ENCODE data around the gene DNAJB6. TPM values are rescaled to one million over a fixed set of nuclear protein-coding genes. Genes with fewer than 3 reads are reported as not detected.

DNAJB6 gene
- total RNA-seq, 2 donors from 2014 or later, result 78.0 to 81.8 TPM

DNA sequence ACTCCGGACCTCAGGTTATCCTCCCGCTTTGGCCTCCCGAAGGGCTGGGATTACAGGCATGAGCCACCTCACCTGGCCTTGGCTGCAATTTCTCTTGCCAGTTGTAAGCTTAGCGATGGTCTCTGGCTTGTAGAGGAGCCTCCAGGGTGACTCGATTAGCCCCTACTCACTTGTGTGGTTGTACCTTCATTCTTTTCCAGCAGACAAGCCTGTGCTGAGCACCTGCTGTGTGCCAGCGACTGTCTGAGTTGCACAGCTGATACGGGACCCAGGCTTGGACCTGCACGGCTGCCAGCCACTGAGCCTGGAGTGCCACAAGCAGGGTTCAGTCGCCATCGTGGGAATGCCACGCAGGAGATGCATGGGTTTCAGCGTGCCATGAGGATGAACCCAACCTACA lies 42.0 kb upstream of the DNAJB6 start:
- Histone ChIP-seq H3K4me3 (no peak overlapping the region), H3K4me1 (no peaks in the 10 kb centered on the region), H3K36me3 (no peaks in the 10 kb centered on the region), H3K9me3 (no peaks in the 10 kb centered on the region), H3K27me3 (no peaks in the 10 kb centered on the region), H3K9ac (ENCODE audit: low read depth in 2 of 2, low read length in 2 of 2) (no peak overlapping the region), H3K27ac (no peak overlapping the region)
- no peak for DNase-seq
- no peak for TF ChIP-seq CTCF (IDR thresholded peaks at IDR 0.05)
- intact Hi-C loops (cut with DNase I), result no loop called here

DNA sequence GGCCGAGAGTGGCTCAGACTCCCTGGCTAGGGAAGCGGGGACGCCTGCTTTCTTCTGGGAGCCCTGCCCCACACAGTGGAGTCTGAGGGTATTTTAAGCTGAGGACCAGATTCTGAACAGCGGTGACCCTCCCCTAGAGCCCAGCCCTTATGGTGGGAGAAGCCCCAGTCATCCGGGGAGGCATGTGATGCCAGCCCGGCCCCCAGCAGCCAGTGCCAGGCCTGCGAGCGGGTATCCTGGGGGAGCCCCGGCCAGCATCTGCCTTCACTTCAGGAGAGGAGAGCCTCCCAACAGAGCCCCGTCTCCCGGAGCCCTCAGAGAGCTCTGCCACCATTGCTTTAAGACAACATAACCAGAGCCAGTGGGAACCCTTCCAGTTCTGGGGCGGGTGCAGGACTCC lies 41.5 kb upstream of the DNAJB6 start:
- H3K27me3 ChIP-seq, result no peaks in the 10 kb centered on the region
- DNase-seq, result no peak
- no peaks in the 10 kb centered on the region for H3K36me3 ChIP-seq
- intact Hi-C loops (cut with DNase I), result no loop called here
- no peaks in the 10 kb centered on the region for H3K4me1 ChIP-seq
- no peaks in the 10 kb centered on the region for H3K9me3 ChIP-seq
- no peak overlapping the region for H3K4me3 ChIP-seq
- H3K9ac ChIP-seq (ENCODE audit: low read depth in 2 of 2, low read length in 2 of 2), result no peak overlapping the region
- H3K27ac ChIP-seq, result no peak overlapping the region
- no peak for TF ChIP-seq CTCF (IDR thresholded peaks at IDR 0.05)

GRCh38 chr7:157297185-157297584 lies 39.6 kb upstream of the DNAJB6 start:
- Histone ChIP-seq H3K4me1 (no peaks in the 10 kb centered on the region), H3K9me3 (no peaks in the 10 kb centered on the region), H3K27ac (no peak overlapping the region), H3K27me3 (no peaks in the 10 kb centered on the region), H3K36me3 (no peaks in the 10 kb centered on the region), H3K4me3 (no peak overlapping the region), H3K9ac (ENCODE audit: low read depth in 2 of 2, low read length in 2 of 2) (no peak overlapping the region)
- TF ChIP-seq CTCF (IDR thresholded peaks at IDR 0.05), result no peak
- no peak for DNase-seq
- intact Hi-C loops (cut with DNase I), result no loop called here

GRCh38 chr7:157299317-157299612 lies 37.5 kb upstream of the DNAJB6 start:
- H3K9ac ChIP-seq (ENCODE audit: low read depth in 2 of 2, low read length in 2 of 2), result no peak overlapping the region
- H3K9me3 ChIP-seq, result no peaks in the 10 kb centered on the region
- H3K4me1 ChIP-seq, result no peaks in the 10 kb centered on the region
- no peak overlapping the region for H3K4me3 ChIP-seq
- TF ChIP-seq CTCF (IDR thresholded peaks at IDR 0.05), result no peak
- intact Hi-C loops (cut with DNase I), result no loop called here
- H3K36me3 ChIP-seq, result no peaks in the 10 kb centered on the region
- no peak for DNase-seq
- no peaks in the 10 kb centered on the region for H3K27me3 ChIP-seq
- no peak overlapping the region for H3K27ac ChIP-seq

DNA sequence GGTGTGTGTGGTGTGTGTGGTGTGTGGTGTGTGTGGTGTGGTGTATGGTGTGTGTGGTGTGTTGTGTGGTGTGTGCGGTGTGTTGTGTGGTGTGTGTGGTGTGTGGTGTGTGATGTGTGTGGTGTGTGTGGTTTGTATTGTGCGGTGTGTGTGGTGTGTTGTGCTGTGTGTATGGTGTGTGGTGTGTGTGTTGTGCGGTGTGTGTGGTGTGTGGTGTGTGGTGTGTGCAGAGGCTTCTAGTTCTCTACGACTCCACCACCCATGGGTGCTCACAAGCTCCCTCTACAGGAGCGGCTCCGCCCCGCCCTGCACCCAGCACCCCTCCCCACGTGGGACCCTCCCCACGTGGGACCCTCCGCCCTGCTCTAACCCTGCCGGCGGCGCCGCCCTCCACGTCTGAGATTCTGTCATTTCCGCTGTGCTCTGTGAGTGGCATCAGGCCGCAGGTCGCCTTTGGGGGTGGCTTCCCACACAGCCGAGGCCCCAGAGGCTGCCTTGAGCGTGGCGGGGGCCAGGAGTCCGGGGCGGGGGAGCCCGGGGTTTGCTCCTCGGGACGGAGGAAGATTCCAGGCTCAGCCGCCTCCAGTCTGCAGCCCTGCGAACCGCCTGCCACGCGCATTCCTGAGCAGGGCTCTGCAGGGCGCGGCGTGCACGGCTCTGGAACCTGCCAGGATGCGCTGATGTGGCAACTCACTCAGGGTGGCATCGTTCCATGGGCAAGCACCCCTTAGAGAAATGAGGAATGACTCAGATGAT lies 37.0 kb upstream of the DNAJB6 start:
- DNase-seq, result no peak
- H3K4me1 ChIP-seq, result no peaks in the 10 kb centered on the region
- H3K4me3 ChIP-seq, result no peak overlapping the region
- no peak for TF ChIP-seq CTCF (IDR thresholded peaks at IDR 0.05)
- H3K27ac ChIP-seq, result no peak overlapping the region
- H3K36me3 ChIP-seq, result no peaks in the 10 kb centered on the region
- no peaks in the 10 kb centered on the region for H3K27me3 ChIP-seq
- no peaks in the 10 kb centered on the region for H3K9me3 ChIP-seq
- no peak overlapping the region for H3K9ac ChIP-seq (ENCODE audit: low read depth in 2 of 2, low read length in 2 of 2)
- intact Hi-C loops (cut with DNase I), result no loop called here
